Thyroid gland (tissue), 4 donors: ENCODE results near the gene BLVRA.

Experiments used
- CTCF ChIP-seq, 6 experiments: fragments of 200-600 bp in 3 of 6; fragments of 450-650 bp in 3 of 6; sonication (generic) in 3 of 6; IDR thresholded peaks; one replicate each; pipeline ENCODE4 v1.5.1; 2016 to 2019; ENCODE audit warnings: antibody characterized with exemption in 6 of 6, mild to moderate bottlenecking in 2 of 6, inconsistent platforms in 1 of 6, moderate library complexity in 1 of 6
- POLR2A ChIP-seq, 2 donors: fragments of 450-650 bp; IDR thresholded peaks; one replicate each; pipeline ENCODE4 v1.6.1; 2017; ENCODE audit warnings: antibody characterized with exemption in 2 of 2, mild to moderate bottlenecking in 2 of 2, moderate library complexity in 1 of 2

GRCh38 chr7:43771128-43771527 is 12.6 kb downstream of the BLVRA start:
- TF ChIP-seq POLR2A (IDR thresholded peaks at IDR 0.05) (no peak), CTCF (IDR thresholded peaks at IDR 0.05) (no peak)
